Kidney (tissue), 14 donors: ENCODE data around the gene DLX5. TPM values are rescaled to one million over a fixed set of nuclear protein-coding genes. Genes with fewer than 3 reads are reported as not detected.
A peak's percentile ranks its signal among the peaks of the same experiment; 100 is the strongest.

ENCODE experiments used
- DNase-seq, 5 donors: peaks; one replicate each; pipeline ENCODE4 v3.0.0-alpha.2; 2013 to 2020
- FAIRE-seq: peaks from 2 replicates; lab custom pipeline; 2012; peaks lifted over from hg19 to GRCh38; lab: Jason Lieb, UNC
- H3K27ac ChIP-seq, 2 donors: one replicate each; pipeline ENCODE4 v1.7.0; 2013; ENCODE audit warnings: low read depth in 2 of 2, low read length in 2 of 2, inconsistent platforms in 1 of 2
- H3K27me3 ChIP-seq: one replicate; pipeline ENCODE4 v1.7.1; 2013; ENCODE audit warnings: low read length, inconsistent platforms; ENCODE audit not compliant: control insufficient read depth, insufficient read depth
- H3K36me3 ChIP-seq, 3 donors: one replicate each; pipeline versions ENCODE4 v1.7.0 to v1.7.1; 2013; ENCODE audit warnings: low read length in 3 of 3, control low read depth in 1 of 3, inconsistent platforms in 1 of 3; ENCODE audit not compliant: insufficient read depth in 3 of 3, control insufficient read depth in 2 of 3
- H3K4me1 ChIP-seq, 3 donors: one replicate each; pipeline versions ENCODE4 v1.7.0 to v1.7.1; 2013; ENCODE audit warnings: low read length in 3 of 3, inconsistent platforms in 1 of 3, low read depth in 1 of 3; ENCODE audit not compliant: control insufficient read depth in 2 of 3, insufficient read depth in 2 of 3
- H3K4me3 ChIP-seq, 3 donors: one replicate each; pipeline versions ENCODE4 v1.7.0 to v1.8.1; 2013; ENCODE audit warnings: low read length in 3 of 3, control low read depth in 1 of 3, inconsistent platforms in 1 of 3
- H3K9ac ChIP-seq, 3 donors: one replicate each; pipeline versions ENCODE4 v1.7.0 to v1.7.1; 2013; ENCODE audit warnings: low read length in 3 of 3, control low read depth in 1 of 3, inconsistent platforms in 1 of 3
- H3K9me3 ChIP-seq, 3 donors: one replicate each; pipeline versions ENCODE4 v1.7.0 to v1.7.1; 2013; ENCODE audit warnings: low read length in 3 of 3, control low read depth in 1 of 3, inconsistent platforms in 1 of 3; ENCODE audit not compliant: control insufficient read depth in 2 of 3, insufficient read depth in 1 of 3
- CTCF ChIP-seq: IDR thresholded peaks from 3 replicates; pipeline ENCODE4 v1.5.1; 2012; ENCODE audit warnings: mild to moderate bottlenecking, moderate library complexity, borderline replicate concordance; ENCODE audit not compliant: insufficient read depth; ENCODE audit errors: extremely low read depth
- intact Hi-C: fragments of 100-400 bp; cut with DNase I; formaldehyde crosslinking; loops from one replicate; pipeline ENCODE4 v1.11.1; 2022
- polyA plus RNA-seq: library from polyadenylated mRNA; stranded (reverse); fragments of 350-450 nt; fragmentation: Illumina TruSeq; extraction: RNeasy Lipid Tissue Mini Kit (QIAGEN cat#74804); gene quantifications from one replicate; pipeline ENCODE4 v1.2.3, GENCODE V29; 2014; ENCODE audit warnings: low read depth, low replicate concordance; ENCODE audit not compliant: insufficient read depth
- total RNA-seq: library from RNA; stranded (reverse); fragmentation: NEBNext Ultra II Directional; extraction: Animal tissue kit (Norgen Biotek cat#: 25700); gene quantifications from one replicate; pipeline ENCODE4 v1.2.1, GENCODE V29; 2021
- donor health status: control.
- donor health status: control.
- donor health status: control.
- donor health status: control.
- donor health status: control.
- donor health status: DM: yes; HTN: yes; CAD: no.
- donor health status: Normal renal cell carcinoma (clear cell type).

Gene DLX5
- total and polyA plus RNA-seq, 2 donors from 2014 or later = 0.82 TPM; not detected in 1

GRCh38 chr7:97006816-97007582 is 17.6 kb downstream of the DLX5 start:
- Histone ChIP-seq H3K9me3 (no peaks in the 10 kb centered on the region), H3K4me1 (peaks cover 0 to 5% (median 0%) of the 10 kb centered on the region in 3 donors), H3K27ac (no peak overlapping the region), H3K4me3 (no peak overlapping the region), H3K9ac (no peak overlapping the region), H3K36me3 (no peaks in the 10 kb centered on the region), H3K27me3 (peaks cover 87% of the 10 kb centered on the region)
- DNase-seq (peak in 2 of 5 donors; percentile 52), FAIRE-seq (no peak)
- no peak for TF ChIP-seq CTCF
- intact Hi-C loops = no loop called here

- Histone ChIP-seq H3K9me3 (no peaks in the 10 kb centered on the region), H3K9ac (no peak overlapping the region), H3K27me3 (peaks cover 87% of the 10 kb centered on the region), H3K4me1 (peaks cover 0 to 5% (median 0%) of the 10 kb centered on the region in 3 donors), H3K27ac (no peak overlapping the region), H3K36me3 (no peaks in the 10 kb centered on the region), H3K4me3 (no peak overlapping the region)
- intact Hi-C loops = no loop called here
- no peak for FAIRE-seq
- peak; percentile 70 to 86 (median 78) for DNase-seq
- no peak for TF ChIP-seq CTCF
Measured at GRCh38 chr7:97006055-97006815, 18.4 kb downstream of the DLX5 start.

DNA sequence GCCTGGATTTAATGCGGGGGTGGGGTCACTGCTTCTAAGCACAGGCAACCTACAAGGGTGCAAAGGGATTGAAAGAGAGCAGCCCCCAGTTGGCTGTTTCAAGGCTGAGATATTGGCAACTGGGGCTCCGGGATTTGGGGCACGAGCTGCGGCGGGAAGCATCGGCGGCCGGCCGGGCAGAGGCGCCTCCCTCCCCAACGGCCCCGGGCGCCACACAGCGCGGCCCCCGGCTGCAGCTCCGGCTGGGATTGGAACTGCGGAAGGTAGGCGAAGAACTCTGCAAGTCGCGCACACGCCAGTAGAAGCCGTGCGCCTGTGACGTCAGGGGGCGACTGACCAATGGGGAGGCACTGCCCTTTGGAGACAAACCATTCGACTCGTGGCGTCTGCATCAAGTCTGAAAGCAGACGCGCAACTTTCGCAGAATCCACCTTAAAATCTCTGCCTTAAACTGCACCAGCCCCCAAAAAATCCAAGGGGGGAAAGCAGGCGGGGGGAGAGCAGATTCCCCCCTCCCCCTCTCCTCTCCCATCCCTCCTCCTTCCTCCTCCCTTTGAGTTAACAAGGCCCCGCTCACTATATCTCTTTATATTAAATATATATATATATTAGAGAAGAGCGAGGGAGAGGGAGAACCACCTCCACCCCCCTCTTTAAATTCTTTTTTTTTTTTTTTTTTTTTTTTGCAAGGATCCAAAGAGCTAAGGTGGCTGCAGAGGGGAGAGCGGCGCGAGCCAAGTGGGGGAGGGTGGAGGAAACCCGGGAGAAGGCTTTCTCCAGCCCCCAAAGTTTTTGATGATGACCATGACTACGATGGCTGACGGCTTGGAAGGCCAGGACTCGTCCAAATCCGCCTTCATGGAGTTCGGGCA is 19.2 kb downstream of the DLX5 start, which contains the start of gene DLX6:
Gene DLX6 (plus strand): TSS at position 371 of the 872 bp plus-strand sequence. CDS start 425 bp downstream, at position 796.
- Histone ChIP-seq H3K27me3 (peaks cover 87% of the 10 kb centered on the region), H3K9ac (no peak within 1 kb of the TSS), H3K27ac (no peak within 1 kb of the TSS), H3K9me3 (no peaks in the 10 kb centered on the region), H3K4me1 (peaks cover 0 to 5% (median 0%) of the 10 kb centered on the region in 3 donors), H3K36me3 (no peaks in the 10 kb centered on the region), H3K4me3 (no peak within 1 kb of the TSS)
- TF ChIP-seq CTCF = no peak
- intact Hi-C loops = no loop called here
- DNase-seq (peak in 4 of 5 donors; percentile 51 to 82 (median 72)), FAIRE-seq (no peak)
